Effector memory CD4-positive, alpha-beta T cell (primary cell): ENCODE measurements around the gene CEP72.

Experiments used
- DNase-seq, 3 donors: peaks; one replicate each; pipeline ENCODE4 v3.0.0-alpha.2; 2020
- H3K27ac ChIP-seq: 2 replicates; pipeline ENCODE4 v1.7.0; 2013; ENCODE audit warnings: mild to moderate bottlenecking, low read length, moderate library complexity; ENCODE audit not compliant: insufficient read depth, poor library complexity, severe bottlenecking
- H3K27me3 ChIP-seq: replicated peaks from 2 replicates; pipeline ENCODE4 v1.7.0; 2013; ENCODE audit warnings: mild to moderate bottlenecking, low read length; ENCODE audit not compliant: insufficient read depth, control insufficient read depth, poor library complexity, severe bottlenecking
- H3K36me3 ChIP-seq: 2 replicates; pipeline ENCODE4 v1.7.0; 2013; ENCODE audit warnings: mild to moderate bottlenecking, low read length, moderate library complexity; ENCODE audit not compliant: control insufficient read depth, insufficient read depth
- H3K4me1 ChIP-seq: 2 replicates; pipeline ENCODE4 v1.7.0; 2013; ENCODE audit warnings: low read length, mild to moderate bottlenecking; ENCODE audit not compliant: control insufficient read depth, insufficient read depth, poor library complexity, severe bottlenecking
- H3K4me3 ChIP-seq: 2 replicates; pipeline ENCODE4 v1.7.0; 2013; ENCODE audit warnings: low read length, low read depth, mild to moderate bottlenecking; ENCODE audit not compliant: insufficient read depth, poor library complexity, severe bottlenecking
- H3K9me3 ChIP-seq: 2 replicates; pipeline ENCODE4 v1.7.0; 2013; ENCODE audit warnings: mild to moderate bottlenecking, low read length, moderate library complexity; ENCODE audit not compliant: control insufficient read depth

Gene CEP72

GRCh38 chr5:610744-611730 is 1.1 kb upstream of the CEP72 start:
- peak overlapping the region; percentile 60 for H3K27ac ChIP-seq
- no peaks in the 10 kb centered on the region for H3K36me3 ChIP-seq
- H3K4me3 ChIP-seq, result peak overlapping the region; percentile 74
- no peaks in the 10 kb centered on the region for H3K27me3 ChIP-seq
- H3K9me3 ChIP-seq, result no peaks in the 10 kb centered on the region
- DNase-seq, result no peak
- H3K4me1 ChIP-seq, result peaks cover 10% of the 10 kb centered on the region

- Histone ChIP-seq H3K9me3 (no peaks in the 10 kb centered on the region), H3K27ac (peak overlapping the region; percentile 60), H3K36me3 (no peaks in the 10 kb centered on the region), H3K4me1 (peaks cover 10% of the 10 kb centered on the region), H3K27me3 (no peaks in the 10 kb centered on the region), H3K4me3 (peak overlapping the region; percentile 74)
- DNase-seq, result no peak
These were observed 621 bp downstream of the CEP72 start for GRCh38 chr5:612498-613424.

- Histone ChIP-seq H3K36me3 (peaks cover 25% of the 10 kb centered on the region), H3K27me3 (no peaks in the 10 kb centered on the region), H3K4me1 (peaks cover 7% of the 10 kb centered on the region), H3K27ac (no peak overlapping the region), H3K4me3 (no peak overlapping the region), H3K9me3 (no peaks in the 10 kb centered on the region)
- DNase-seq, result no peak
These were observed 4.4 kb downstream of the CEP72 start for GRCh38 chr5:616484-617039.

GRCh38 chr5:617896-618295 is 5.8 kb downstream of the CEP72 start:
- Histone ChIP-seq H3K4me3 (no peak overlapping the region), H3K9me3 (no peaks in the 10 kb centered on the region), H3K36me3 (peaks cover 25% of the 10 kb centered on the region), H3K4me1 (peaks cover 3% of the 10 kb centered on the region), H3K27ac (no peak overlapping the region), H3K27me3 (no peaks in the 10 kb centered on the region)
- no peak for DNase-seq

- H3K4me1 ChIP-seq, result no peaks in the 10 kb centered on the region
- no peak overlapping the region for H3K27ac ChIP-seq
- H3K9me3 ChIP-seq, result no peaks in the 10 kb centered on the region
- no peak overlapping the region for H3K4me3 ChIP-seq
- peaks cover 29% of the 10 kb centered on the region for H3K36me3 ChIP-seq
- DNase-seq, result no peak
- no peaks in the 10 kb centered on the region for H3K27me3 ChIP-seq
These were observed 6.3 kb downstream of the CEP72 start for GRCh38 chr5:618450-618849.

GRCh38 chr5:619444-619843 is 7.3 kb downstream of the CEP72 start:
- no peak for DNase-seq
- H3K4me3 ChIP-seq, result no peak overlapping the region
- H3K36me3 ChIP-seq, result peaks cover 30% of the 10 kb centered on the region
- H3K27ac ChIP-seq, result no peak overlapping the region
- H3K27me3 ChIP-seq, result no peaks in the 10 kb centered on the region
- no peaks in the 10 kb centered on the region for H3K4me1 ChIP-seq
- no peaks in the 10 kb centered on the region for H3K9me3 ChIP-seq

GRCh38 chr5:620152-620551 is 8.0 kb downstream of the CEP72 start:
- Histone ChIP-seq H3K4me3 (no peak overlapping the region), H3K27ac (no peak overlapping the region), H3K27me3 (no peaks in the 10 kb centered on the region), H3K9me3 (no peaks in the 10 kb centered on the region), H3K4me1 (no peaks in the 10 kb centered on the region), H3K36me3 (peaks cover 36% of the 10 kb centered on the region)
- DNase-seq, result no peak

GRCh38 chr5:620586-621180 is 8.5 kb downstream of the CEP72 start:
- Histone ChIP-seq H3K27me3 (no peaks in the 10 kb centered on the region), H3K36me3 (peaks cover 36% of the 10 kb centered on the region), H3K9me3 (no peaks in the 10 kb centered on the region), H3K27ac (no peak overlapping the region), H3K4me3 (no peak overlapping the region), H3K4me1 (no peaks in the 10 kb centered on the region)
- no peak for DNase-seq

- Histone ChIP-seq H3K27ac (no peak overlapping the region), H3K27me3 (no peaks in the 10 kb centered on the region), H3K4me3 (no peak overlapping the region), H3K9me3 (no peaks in the 10 kb centered on the region), H3K36me3 (peaks cover 36% of the 10 kb centered on the region), H3K4me1 (no peaks in the 10 kb centered on the region)
- no peak for DNase-seq
These were observed 9.2 kb downstream of the CEP72 start for GRCh38 chr5:621341-621761.
